Body of pancreas (tissue), 4 donors: Measurements from ENCODE around the gene HRG. TPM values are rescaled to one million over a fixed set of nuclear protein-coding genes. Genes with fewer than 3 reads are reported as not detected.

ENCODE experiments used
- ATAC-seq: fragments of 150-250 bp; one replicate; pipeline ENCODE4 v1.9.1; 2016
- DNase-seq, 4 donors: peaks; one replicate each; pipeline ENCODE4 v3.0.0-alpha.2; 2019
- H3K27ac ChIP-seq, 4 donors: fragments of 200-600 bp; sonication (generic); 1 replicate in 3 of 4; 2 replicates in 1 of 4; pipeline versions ENCODE4 v1.5.1 to v1.6.1; 2016 to 2019; ENCODE audit warnings: mild to moderate bottlenecking in 1 of 4, mixed read lengths in 1 of 4, moderate library complexity in 1 of 4
- H3K27me3 ChIP-seq, 2 donors: fragments of 200-600 bp; sonication (generic); one replicate each; pipeline ENCODE4 v1.6.0; 2016; ENCODE audit warnings: mild to moderate bottlenecking in 1 of 2
- H3K36me3 ChIP-seq, 2 donors: fragments of 200-600 bp; sonication (generic); replicated peaks in 1 of 2; 2 replicates each; pipeline ENCODE4 v1.5.1; 2016; ENCODE audit warnings: low read depth in 2 of 2; ENCODE audit not compliant: insufficient read depth in 1 of 2
- H3K4me1 ChIP-seq: fragments of 200-600 bp; sonication (generic); one replicate; pipeline ENCODE4 v1.6.0; 2016
- H3K4me3 ChIP-seq, 2 donors: fragments of 200-600 bp; sonication (generic); 1 replicate in 1 of 2; 2 replicates in 1 of 2; pipeline ENCODE4 v1.5.1; 2016 to 2019
- H3K9me3 ChIP-seq, 3 donors: fragments of 200-600 bp; sonication (generic); 1 replicate in 2 of 3; 2 replicates in 1 of 3; pipeline ENCODE4 v1.5.1; 2016
- POLR2A ChIP-seq, 3 donors: fragments of 450-650 bp; IDR thresholded peaks; one replicate each; pipeline ENCODE4 v1.6.1; 2016; ENCODE audit warnings: antibody characterized with exemption in 3 of 3, mild to moderate bottlenecking in 2 of 3
- WGBS, 2 donors: methylation state at CpG; one replicate each; pipeline ENCODE4 v1.1.5; 2017; 5-methylcytosine and 5-hydroxymethylcytosine counted together
- intact Hi-C: fragments of 100-400 bp; cut with DNase I; formaldehyde crosslinking; loops from one replicate; pipeline ENCODE4 v1.15.1; 2023
- total RNA-seq, 2 donors: library from RNA; depleted of rRNA; stranded (reverse); fragments of >200 nt; gene quantifications; one replicate each; pipeline ENCODE4 v1.1.0, GENCODE V29; 2016
- TF ChIP-seq, protein P1 (sequence below), 7 experiments: fragments of 450-650 bp in 4 of 7; fragments of 200-600 bp in 3 of 7; sonication (generic) in 3 of 7; IDR thresholded peaks; one replicate each; pipeline ENCODE4 v1.5.1; 2016 to 2019; ENCODE audit warnings: antibody characterized with exemption in 7 of 7

Gene HRG
- total RNA-seq, 2 donors from 2014 or later: not detected

DNA sequence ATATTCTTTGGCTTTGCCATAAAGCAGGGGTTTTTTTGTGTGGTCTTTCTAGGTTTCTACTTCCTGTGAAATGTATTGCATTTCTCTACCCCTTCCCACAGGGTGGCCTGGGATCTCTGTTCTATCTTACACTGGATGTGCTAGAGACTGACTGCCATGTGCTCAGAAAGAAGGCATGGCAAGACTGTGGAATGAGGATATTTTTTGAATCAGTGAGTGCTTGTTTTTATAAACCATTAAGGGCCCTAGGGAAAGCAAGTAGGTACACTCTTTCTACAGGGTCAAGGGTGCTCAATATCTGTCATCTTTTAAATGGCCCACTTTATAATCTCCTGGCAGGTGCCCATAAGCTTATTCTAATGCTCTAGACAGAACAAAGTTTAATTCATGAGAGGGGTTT, 24.9 kb upstream of the HRG start:
- intact Hi-C loops: no loop called here
- H3K4me3 ChIP-seq: no peak overlapping the region
- peaks cover 4% of the 10 kb centered on the region for H3K4me1 ChIP-seq
- no peak for TF ChIP-seq POLR2A (IDR thresholded peaks at IDR 0.05)
- TF ChIP-seq, protein P1, sequence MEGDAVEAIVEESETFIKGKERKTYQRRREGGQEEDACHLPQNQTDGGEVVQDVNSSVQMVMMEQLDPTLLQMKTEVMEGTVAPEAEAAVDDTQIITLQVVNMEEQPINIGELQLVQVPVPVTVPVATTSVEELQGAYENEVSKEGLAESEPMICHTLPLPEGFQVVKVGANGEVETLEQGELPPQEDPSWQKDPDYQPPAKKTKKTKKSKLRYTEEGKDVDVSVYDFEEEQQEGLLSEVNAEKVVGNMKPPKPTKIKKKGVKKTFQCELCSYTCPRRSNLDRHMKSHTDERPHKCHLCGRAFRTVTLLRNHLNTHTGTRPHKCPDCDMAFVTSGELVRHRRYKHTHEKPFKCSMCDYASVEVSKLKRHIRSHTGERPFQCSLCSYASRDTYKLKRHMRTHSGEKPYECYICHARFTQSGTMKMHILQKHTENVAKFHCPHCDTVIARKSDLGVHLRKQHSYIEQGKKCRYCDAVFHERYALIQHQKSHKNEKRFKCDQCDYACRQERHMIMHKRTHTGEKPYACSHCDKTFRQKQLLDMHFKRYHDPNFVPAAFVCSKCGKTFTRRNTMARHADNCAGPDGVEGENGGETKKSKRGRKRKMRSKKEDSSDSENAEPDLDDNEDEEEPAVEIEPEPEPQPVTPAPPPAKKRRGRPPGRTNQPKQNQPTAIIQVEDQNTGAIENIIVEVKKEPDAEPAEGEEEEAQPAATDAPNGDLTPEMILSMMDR (IDR thresholded peaks at IDR 0.05): no peak
- ATAC-seq (no peak), DNase-seq (no peak)
- no peaks in the 10 kb centered on the region for H3K27me3 ChIP-seq
- no peaks in the 10 kb centered on the region for H3K36me3 ChIP-seq
- no peak overlapping the region for H3K27ac ChIP-seq
- H3K9me3 ChIP-seq: no peaks in the 10 kb centered on the region

DNA sequence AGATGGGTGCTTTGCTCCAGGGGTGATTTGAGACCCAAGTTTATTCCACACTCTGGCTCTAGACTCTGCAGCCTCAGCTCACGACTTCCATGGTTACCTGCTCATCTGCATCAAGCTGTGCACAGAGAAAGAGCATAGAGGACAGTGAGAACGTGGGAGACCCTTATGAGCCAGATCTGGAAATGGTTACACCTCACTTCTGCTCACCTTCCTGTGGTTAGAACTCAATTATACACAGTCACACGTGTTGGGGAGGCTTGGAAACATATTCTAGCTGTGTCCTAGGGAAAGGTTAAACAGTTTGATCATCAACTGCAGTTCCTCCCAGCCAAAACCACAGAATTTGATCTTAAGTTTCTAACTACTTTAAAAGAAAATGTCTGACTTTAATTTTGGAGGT, 23.8 kb upstream of the HRG start:
- no peaks in the 10 kb centered on the region for H3K36me3 ChIP-seq
- ATAC-seq: no peak
- no peaks in the 10 kb centered on the region for H3K27me3 ChIP-seq
- H3K27ac ChIP-seq: no peak overlapping the region
- peaks cover 4% of the 10 kb centered on the region for H3K4me1 ChIP-seq
- H3K9me3 ChIP-seq: no peaks in the 10 kb centered on the region
- TF ChIP-seq POLR2A (IDR thresholded peaks at IDR 0.05): no peak
- TF ChIP-seq, protein P1 (IDR thresholded peaks at IDR 0.05): no peak
- no peak for DNase-seq
- intact Hi-C loops: no loop called here
- H3K4me3 ChIP-seq: no peak overlapping the region
- WGBS, 2 donors: 50 to 67% methylated on average over 3 of the region's 3 CpGs

DNA sequence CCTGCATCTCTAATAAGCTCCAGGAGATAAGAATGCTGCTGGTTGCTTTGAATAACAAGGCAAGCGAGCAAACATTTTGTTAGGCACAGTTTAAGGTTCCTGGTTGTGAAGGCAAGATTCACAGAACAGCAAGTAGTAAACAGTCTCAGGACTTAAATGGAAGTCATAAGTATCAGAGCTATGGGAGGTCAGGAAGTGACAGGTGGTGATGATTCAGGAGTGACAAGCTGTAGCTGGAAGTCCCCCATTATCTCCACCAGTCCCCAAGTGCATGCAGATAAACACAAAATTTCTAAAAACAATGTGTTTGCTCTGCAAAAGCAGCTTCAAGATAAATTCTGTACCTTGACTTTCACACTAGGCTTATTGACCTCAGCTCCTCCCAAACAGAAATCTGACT, 22.3 kb upstream of the HRG start:
- no peak overlapping the region for H3K4me3 ChIP-seq
- intact Hi-C loops: no loop called here
- WGBS, 2 donors: 82 to 100% methylated on average over 1 of the region's 1 CpG

DNA sequence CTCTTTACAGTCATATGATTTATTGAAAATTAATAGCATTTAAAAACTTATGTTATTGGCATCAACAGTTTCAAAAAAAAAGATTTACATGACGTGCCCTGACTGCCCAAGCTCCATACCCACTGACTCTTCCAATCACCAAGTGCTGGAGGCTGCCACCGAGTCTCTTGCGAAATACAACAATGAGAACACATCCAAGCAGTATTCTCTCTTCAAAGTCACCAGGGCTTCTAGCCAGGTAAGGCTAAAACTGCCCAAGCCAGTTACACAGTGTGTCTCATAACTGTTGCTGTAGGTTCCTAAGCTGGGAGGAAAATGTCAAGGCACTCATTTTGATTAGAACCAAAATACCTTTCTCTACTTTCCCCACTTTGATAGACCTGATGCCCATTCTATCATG, 21.1 kb upstream of the HRG start:
- DNase-seq (no peak), ATAC-seq (peak; percentile 18)
- Histone ChIP-seq H3K4me3 (no peak overlapping the region), H3K36me3 (no peaks in the 10 kb centered on the region), H3K4me1 (peaks cover 4% of the 10 kb centered on the region), H3K27me3 (no peaks in the 10 kb centered on the region), H3K27ac (no peak overlapping the region), H3K9me3 (no peaks in the 10 kb centered on the region)
- 62 to 63% methylated on average over 3 of the region's 3 CpGs for WGBS, 2 donors
- TF ChIP-seq POLR2A (IDR thresholded peaks at IDR 0.05): no peak
- TF ChIP-seq, protein P1 (IDR thresholded peaks at IDR 0.05): no peak
- intact Hi-C loops: no loop called here

More for the DNA sequence above, 22.3 kb upstream of the HRG start:
- no peak for TF ChIP-seq POLR2A (IDR thresholded peaks at IDR 0.05)
- TF ChIP-seq, protein P1 (IDR thresholded peaks at IDR 0.05): no peak
- Histone ChIP-seq H3K9me3 (no peaks in the 10 kb centered on the region), H3K36me3 (no peaks in the 10 kb centered on the region), H3K27me3 (no peaks in the 10 kb centered on the region), H3K27ac (no peak overlapping the region), H3K4me1 (peaks cover 4% of the 10 kb centered on the region)
- ATAC-seq (no peak), DNase-seq (no peak)

DNA sequence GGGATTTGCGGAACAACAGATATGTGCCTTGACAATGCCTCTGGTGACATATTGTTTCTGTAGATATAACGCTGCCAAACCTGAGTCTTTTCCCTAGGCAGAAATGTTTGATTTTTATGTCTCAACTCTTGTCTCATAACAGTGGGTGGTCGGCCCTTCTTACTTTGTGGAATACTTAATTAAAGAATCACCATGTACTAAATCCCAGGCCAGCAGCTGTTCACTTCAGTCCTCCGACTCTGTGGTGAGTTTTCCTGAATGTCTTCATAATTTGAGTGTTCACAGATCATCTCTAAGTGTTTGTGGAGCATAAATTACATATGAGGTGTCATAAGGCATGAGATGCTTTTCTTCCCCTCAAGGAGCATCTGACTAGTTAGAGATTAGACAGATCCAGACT, 19.7 kb upstream of the HRG start:
- H3K36me3 ChIP-seq: no peaks in the 10 kb centered on the region
- TF ChIP-seq, protein P1 (IDR thresholded peaks at IDR 0.05): no peak
- no peak for TF ChIP-seq POLR2A (IDR thresholded peaks at IDR 0.05)
- no peak for DNase-seq
- 86 to 88% methylated on average over 4 of the region's 4 CpGs for WGBS, 2 donors
- H3K4me1 ChIP-seq: no peaks in the 10 kb centered on the region
- H3K27ac ChIP-seq: no peak overlapping the region
- no peaks in the 10 kb centered on the region for H3K27me3 ChIP-seq
- H3K9me3 ChIP-seq: no peaks in the 10 kb centered on the region
- no peak overlapping the region for H3K4me3 ChIP-seq
- intact Hi-C loops: no loop called here
- no peak for ATAC-seq
